ENCODE data around the gene ACP7. TPM values are rescaled to one million over a fixed set of nuclear protein-coding genes. Genes with fewer than 3 reads are reported as not detected.

Gene ACP7
- total and polyA plus RNA-seq, 10 of the 15 experiments (the other 5 are each of a cell fraction or from before 2014, with no cell fraction given): not detected

DNA sequence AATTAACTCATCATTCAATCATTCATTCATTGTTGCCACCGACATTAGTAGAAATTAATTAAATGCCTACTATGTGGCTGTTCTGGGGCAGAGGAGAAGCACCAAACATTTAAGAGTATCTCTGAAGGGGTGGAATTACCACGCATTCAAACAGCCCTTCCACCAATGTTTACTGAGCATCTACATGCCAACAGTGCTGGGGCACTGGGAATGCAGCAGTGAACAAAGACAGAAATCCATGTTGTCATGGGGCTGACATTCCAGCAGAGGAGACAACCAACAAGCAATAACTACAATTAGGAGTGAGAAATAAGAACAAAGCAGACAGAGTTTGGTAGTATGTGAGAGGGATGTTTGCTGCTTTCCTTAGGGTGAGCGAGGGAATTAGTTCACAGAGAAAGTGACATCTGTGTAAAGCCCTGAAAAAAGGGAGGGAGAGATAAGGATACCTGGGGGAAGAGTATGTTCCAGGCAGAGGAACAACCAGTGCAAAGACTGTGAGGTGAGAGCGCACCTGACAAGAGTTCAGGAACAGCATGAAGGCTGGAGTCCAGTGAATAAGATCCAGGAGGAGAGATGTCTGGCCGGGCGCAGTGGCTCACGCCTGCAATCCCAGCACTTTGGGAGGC is 40.1 kb downstream of the ACP7 start:
- Histone ChIP-seq H3K27me3 (replicated peaks in 1 of 2; ENCODE audit: control insufficient read depth in 2 of 2, insufficient read depth in 2 of 2, low read length in 1 of 2) (no peaks in the 10 kb centered on the region), H4K20me1 (ENCODE audit: control insufficient read depth, insufficient read depth) (no peaks in the 10 kb centered on the region), H3K4me2 (ENCODE audit: control insufficient read depth, insufficient read depth) (no peak overlapping the region), H3K79me2 (ENCODE audit: control insufficient read depth, insufficient read depth, low read length) (peaks cover 15% of the 10 kb centered on the region), H3K9me3 (replicated peaks; ENCODE audit: control insufficient read depth, insufficient read depth, low read length) (no peaks in the 10 kb centered on the region), H3K36me3 (ENCODE audit: control insufficient read depth in 2 of 2, insufficient read depth in 2 of 2, low read length in 1 of 2) (no peaks in the 10 kb centered on the region), H2AFZ (ENCODE audit: control insufficient read depth, low read depth, low read length) (no peak overlapping the region), H3K9ac (ENCODE audit: control insufficient read depth, insufficient read depth, low read length) (no peak overlapping the region), H3K4me1 (ENCODE audit: control insufficient read depth, insufficient read depth, low read length) (no peaks in the 10 kb centered on the region), H3K27ac (ENCODE audit: control insufficient read depth, insufficient read depth) (no peak overlapping the region), H3K4me3 (no peak overlapping the region)
- TF ChIP-seq IKZF2 (IDR thresholded peaks at IDR 0.05) (no peak), TARDBP (IDR thresholded peaks at IDR 0.05; ENCODE audit: borderline replicate concordance) (no peak), MYC (IDR thresholded peaks at IDR 0.05; ENCODE audit: insufficient read depth, insufficient read length, insufficient replicate concordance, low read length, severe bottlenecking) (no peak), NRF1 (conservative IDR thresholded peaks at IDR 0.05; ENCODE audit: low read depth, low read length) (no peak), RAD21 (IDR thresholded peaks at IDR 0.05; ENCODE audit: insufficient read depth, low read depth, low read length) (no peak), PAX8 (IDR thresholded peaks at IDR 0.05) (no peak)
- TF ChIP-seq, protein P1, sequence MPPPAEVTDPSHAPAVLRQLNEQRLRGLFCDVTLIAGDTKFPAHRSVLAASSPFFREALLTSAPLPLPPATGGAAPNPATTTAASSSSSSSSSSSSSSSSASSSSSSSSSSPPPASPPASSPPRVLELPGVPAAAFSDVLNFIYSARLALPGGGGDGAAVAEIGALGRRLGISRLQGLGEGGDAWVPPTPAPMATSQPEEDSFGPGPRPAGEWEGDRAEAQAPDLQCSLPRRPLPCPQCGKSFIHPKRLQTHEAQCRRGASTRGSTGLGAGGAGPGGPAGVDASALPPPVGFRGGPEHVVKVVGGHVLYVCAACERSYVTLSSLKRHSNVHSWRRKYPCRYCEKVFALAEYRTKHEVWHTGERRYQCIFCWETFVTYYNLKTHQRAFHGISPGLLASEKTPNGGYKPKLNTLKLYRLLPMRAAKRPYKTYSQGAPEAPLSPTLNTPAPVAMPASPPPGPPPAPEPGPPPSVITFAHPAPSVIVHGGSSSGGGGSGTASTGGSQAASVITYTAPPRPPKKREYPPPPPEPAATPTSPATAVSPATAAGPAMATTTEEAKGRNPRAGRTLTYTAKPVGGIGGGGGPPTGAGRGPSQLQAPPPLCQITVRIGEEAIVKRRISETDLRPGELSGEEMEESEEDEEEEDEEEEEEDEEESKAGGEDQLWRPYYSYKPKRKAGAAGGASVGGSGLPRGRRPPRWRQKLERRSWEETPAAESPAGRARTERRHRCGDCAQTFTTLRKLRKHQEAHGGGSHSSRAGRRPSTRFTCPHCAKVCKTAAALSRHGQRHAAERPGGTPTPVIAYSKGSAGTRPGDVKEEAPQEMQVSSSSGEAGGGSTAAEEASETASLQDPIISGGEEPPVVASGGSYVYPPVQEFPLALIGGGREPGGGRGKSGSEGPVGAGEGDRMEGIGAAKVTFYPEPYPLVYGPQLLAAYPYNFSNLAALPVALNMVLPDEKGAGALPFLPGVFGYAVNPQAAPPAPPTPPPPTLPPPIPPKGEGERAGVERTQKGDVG (CRISPR knock-in tag; IDR thresholded peaks at IDR 0.05): no peak
- TF ChIP-seq, protein P2, sequence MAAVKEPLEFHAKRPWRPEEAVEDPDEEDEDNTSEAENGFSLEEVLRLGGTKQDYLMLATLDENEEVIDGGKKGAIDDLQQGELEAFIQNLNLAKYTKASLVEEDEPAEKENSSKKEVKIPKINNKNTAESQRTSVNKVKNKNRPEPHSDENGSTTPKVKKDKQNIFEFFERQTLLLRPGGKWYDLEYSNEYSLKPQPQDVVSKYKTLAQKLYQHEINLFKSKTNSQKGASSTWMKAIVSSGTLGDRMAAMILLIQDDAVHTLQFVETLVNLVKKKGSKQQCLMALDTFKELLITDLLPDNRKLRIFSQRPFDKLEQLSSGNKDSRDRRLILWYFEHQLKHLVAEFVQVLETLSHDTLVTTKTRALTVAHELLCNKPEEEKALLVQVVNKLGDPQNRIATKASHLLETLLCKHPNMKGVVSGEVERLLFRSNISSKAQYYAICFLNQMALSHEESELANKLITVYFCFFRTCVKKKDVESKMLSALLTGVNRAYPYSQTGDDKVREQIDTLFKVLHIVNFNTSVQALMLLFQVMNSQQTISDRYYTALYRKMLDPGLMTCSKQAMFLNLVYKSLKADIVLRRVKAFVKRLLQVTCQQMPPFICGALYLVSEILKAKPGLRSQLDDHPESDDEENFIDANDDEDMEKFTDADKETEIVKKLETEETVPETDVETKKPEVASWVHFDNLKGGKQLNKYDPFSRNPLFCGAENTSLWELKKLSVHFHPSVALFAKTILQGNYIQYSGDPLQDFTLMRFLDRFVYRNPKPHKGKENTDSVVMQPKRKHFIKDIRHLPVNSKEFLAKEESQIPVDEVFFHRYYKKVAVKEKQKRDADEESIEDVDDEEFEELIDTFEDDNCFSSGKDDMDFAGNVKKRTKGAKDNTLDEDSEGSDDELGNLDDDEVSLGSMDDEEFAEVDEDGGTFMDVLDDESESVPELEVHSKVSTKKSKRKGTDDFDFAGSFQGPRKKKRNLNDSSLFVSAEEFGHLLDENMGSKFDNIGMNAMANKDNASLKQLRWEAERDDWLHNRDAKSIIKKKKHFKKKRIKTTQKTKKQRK (IDR thresholded peaks at IDR 0.05; ENCODE audit: low read depth, low read length): no peak
- TF ChIP-seq, protein P3, sequence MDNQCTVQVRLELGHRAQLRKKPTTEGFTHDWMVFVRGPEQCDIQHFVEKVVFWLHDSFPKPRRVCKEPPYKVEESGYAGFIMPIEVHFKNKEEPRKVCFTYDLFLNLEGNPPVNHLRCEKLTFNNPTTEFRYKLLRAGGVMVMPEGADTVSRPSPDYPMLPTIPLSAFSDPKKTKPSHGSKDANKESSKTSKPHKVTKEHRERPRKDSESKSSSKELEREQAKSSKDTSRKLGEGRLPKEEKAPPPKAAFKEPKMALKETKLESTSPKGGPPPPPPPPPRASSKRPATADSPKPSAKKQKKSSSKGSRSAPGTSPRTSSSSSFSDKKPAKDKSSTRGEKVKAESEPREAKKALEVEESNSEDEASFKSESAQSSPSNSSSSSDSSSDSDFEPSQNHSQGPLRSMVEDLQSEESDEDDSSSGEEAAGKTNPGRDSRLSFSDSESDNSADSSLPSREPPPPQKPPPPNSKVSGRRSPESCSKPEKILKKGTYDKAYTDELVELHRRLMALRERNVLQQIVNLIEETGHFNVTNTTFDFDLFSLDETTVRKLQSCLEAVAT (IDR thresholded peaks at IDR 0.05): no peak
- RAD21 ChIA-PET (ENCODE audit: unreplicated experiment): interaction anchor here (0.9 kb wide), 1 partner anchor 274 kb away, joined by 3 read pairs; no protein-coding TSS in a partner anchor
- ATAC-seq (no peak), DNase-seq (ENCODE audit: low read depth, low spot score) (no peak), FAIRE-seq (no peak)
- BruUV-seq (replicated peaks): no TSS peak
- POLR2A ChIA-PET: no interaction called here
- intact Hi-C loops (cut with micrococcal nuclease; ENCODE audit: unreplicated experiment) (loop anchor here (10.0 kb wide), 1 partner anchor 411 kb away; the partner anchor contains the start of gene EID2B), in situ Hi-C loops (cut with MboI) (loop anchor here (5.0 kb wide), 3 partner anchors 203 to 408 kb away; partner anchors contain the start of genes EID2B and PLEKHG2)
- SMC1A ChIA-PET (ENCODE audit: uncharacterized antibody, unreplicated experiment): no interaction called here
- 91% methylated on average over 7 of the region's 7 CpGs for WGBS (ENCODE audit: insufficient coverage, insufficient replicate concordance, low lambda C conversion rate, missing lambda C conversion rate)
- CTCF ChIA-PET: interaction anchor here (1.2 to 1.5 kb wide), 3 partner anchors 162 to 287 kb away, joined by 3 to 5 read pairs (median 5); no protein-coding TSS in a partner anchor
